Type B pancreatic cell (in vitro differentiated cells): Measurements from ENCODE around the gene CCZ1. TPM values are rescaled to one million over a fixed set of nuclear protein-coding genes. Genes with fewer than 3 reads are reported as not detected.
"Not testable (repeated sequence)": the region's sequence is repeated elsewhere in the genome, so short reads cannot be mapped to it uniquely, and the experiment has no call there.

Experiments used
- DNase-seq: peaks from one replicate; pipeline ENCODE4 v3.0.0; 2021; ENCODE audit warnings: mixed read lengths; ENCODE audit not compliant: unreplicated experiment; ENCODE audit errors: extremely low spot score
- H3K27ac Mint-ChIP-seq: 2 replicates; pipeline ENCODE4 v1.8.0; 2021; ENCODE audit warnings: mild to moderate bottlenecking, mixed read lengths
- H3K27me3 Mint-ChIP-seq: 2 replicates; pipeline ENCODE4 v1.8.0; 2021; ENCODE audit warnings: mixed read lengths
- H3K36me3 Mint-ChIP-seq: 2 replicates; pipeline ENCODE4 v1.8.0; 2021; ENCODE audit warnings: mixed read lengths
- H3K4me1 Mint-ChIP-seq: one replicate; pipeline ENCODE4 v1.8.0; 2021; ENCODE audit warnings: mixed read lengths; ENCODE audit not compliant: unreplicated experiment
- H3K4me3 Mint-ChIP-seq: 2 replicates; pipeline ENCODE4 v1.8.0; 2021; ENCODE audit warnings: mild to moderate bottlenecking, mixed read lengths
- H3K9me3 Mint-ChIP-seq: 2 replicates; pipeline ENCODE4 v1.8.0; 2021; ENCODE audit warnings: mixed read lengths
- CTCF ChIP-seq: fragments of 200-600 bp; sonication (generic); conservative IDR thresholded peaks from 2 replicates; pipeline ENCODE4 v1.5.0; 2021; ENCODE audit warnings: antibody characterized with exemption, mild to moderate bottlenecking
- total RNA-seq: library from RNA; stranded (reverse); gene quantifications from 2 replicates; pipeline ENCODE4 v1.2.1, GENCODE V29; 2021; ENCODE audit warnings: low replicate concordance

Gene CCZ1
- total RNA-seq, 1 donor from 2014 or later, result 82.6 TPM

- no peak for TF ChIP-seq CTCF
- Mint-ChIP-seq H3K4me3 (no peak overlapping the region), H3K4me1 (peaks cover under 1% of the 10 kb centered on the region), H3K9me3 (no peaks in the 10 kb centered on the region), H3K27ac (no peak overlapping the region), H3K36me3 (no peaks in the 10 kb centered on the region), H3K27me3 (peaks cover 18% of the 10 kb centered on the region)
- no peak for DNase-seq
Measured at GRCh38 chr7:5867060-5867459, 31.5 kb upstream of the CCZ1 start.

DNA sequence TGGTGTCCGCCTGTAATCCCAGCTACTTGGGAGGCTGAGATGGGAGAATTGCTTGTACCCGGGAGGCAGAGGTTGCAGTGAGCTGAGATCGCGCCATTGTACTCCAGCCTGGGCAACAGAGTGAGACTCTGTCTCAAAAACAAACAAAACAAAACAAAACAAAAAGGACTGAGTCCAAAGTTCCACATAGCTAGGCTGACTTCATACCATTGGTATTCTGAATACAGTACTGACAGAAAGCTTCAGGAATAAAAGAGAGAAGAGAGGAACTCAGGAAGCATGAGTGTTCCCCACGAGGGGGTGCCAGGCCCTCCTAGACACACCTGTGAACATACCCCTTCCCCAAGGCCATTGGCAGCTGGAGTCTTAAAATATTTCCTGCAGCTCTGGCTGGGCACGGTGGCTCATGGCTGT is 29.6 kb upstream of the CCZ1 start:
- not testable (repeated sequence) for H3K9me3 Mint-ChIP-seq, DNase-seq, H3K27ac Mint-ChIP-seq, H3K4me1 Mint-ChIP-seq, H3K4me3 Mint-ChIP-seq, H3K36me3 Mint-ChIP-seq, H3K27me3 Mint-ChIP-seq

DNA sequence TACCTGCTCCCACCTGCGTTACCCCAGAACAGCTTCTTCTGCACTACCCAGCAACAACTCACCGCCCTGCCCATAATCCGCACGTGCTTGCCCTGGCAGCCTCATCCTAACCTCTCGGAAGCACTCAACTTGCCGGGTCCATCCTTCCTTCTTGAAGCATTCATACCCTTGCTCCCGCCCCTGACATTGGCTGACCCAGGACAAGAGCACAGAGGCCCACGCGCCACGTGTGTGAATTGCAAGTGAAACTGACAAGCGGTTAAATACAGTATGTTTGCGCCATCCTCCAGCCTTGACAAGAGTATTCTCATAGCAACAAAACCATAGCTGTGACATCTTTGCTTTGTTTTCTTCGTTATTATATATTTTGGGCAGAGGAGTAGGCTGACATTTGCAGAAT is 28.8 kb upstream of the CCZ1 start:
- DNase-seq, result no peak
- TF ChIP-seq CTCF, result no peak
- Mint-ChIP-seq H3K4me1 (peaks cover 5% of the 10 kb centered on the region), H3K36me3 (no peaks in the 10 kb centered on the region), H3K4me3 (no peak overlapping the region), H3K27ac (no peak overlapping the region), H3K27me3 (peaks cover 10% of the 10 kb centered on the region), H3K9me3 (no peaks in the 10 kb centered on the region)

DNA sequence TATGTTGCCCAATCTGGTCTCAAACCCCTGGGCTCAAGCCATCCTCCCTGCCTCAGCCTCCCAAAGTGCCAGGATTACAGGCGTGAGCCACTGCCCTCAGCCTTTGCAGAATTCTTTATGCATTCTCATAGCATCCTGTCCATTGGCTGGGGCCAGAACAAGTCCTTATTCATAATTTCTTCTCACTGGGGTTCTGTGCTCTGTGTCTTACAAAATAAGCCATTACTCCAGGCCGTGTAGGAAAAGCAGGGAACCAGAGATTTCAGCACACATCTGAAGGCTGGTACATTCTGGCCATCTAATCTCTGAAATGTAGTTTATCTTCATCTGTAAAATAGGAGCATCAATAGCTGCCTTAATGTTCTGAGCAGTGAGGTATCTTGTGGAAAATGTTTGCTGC is 28.2 kb upstream of the CCZ1 start:
- TF ChIP-seq CTCF, result no peak
- DNase-seq, result no peak
- no peak overlapping the region for H3K4me3 Mint-ChIP-seq
- no peak overlapping the region for H3K27ac Mint-ChIP-seq
- no peaks in the 10 kb centered on the region for H3K36me3 Mint-ChIP-seq
- H3K9me3 Mint-ChIP-seq, result no peaks in the 10 kb centered on the region
- peaks cover 5% of the 10 kb centered on the region for H3K4me1 Mint-ChIP-seq
- H3K27me3 Mint-ChIP-seq, result peaks cover 5% of the 10 kb centered on the region

DNA sequence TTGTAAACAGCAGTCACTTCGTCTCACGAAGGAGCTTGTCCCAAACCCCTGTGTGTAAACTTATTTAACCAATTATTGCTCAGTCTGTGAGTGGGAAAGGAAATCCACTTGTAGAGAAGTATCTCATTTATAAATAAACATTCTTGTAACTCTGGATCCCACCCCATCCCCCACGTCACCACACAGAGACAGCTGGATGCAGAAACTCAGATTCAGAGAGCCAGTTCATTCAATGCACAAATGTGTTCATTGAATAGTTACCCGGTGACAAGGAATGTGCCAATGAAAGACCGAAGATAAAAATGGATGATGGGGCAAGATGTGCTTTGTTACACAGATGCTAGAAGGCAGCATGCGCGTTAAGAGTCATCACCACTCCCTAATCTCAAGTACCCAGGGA is 26.2 kb upstream of the CCZ1 start:
- no peak for DNase-seq
- TF ChIP-seq CTCF, result no peak
- Mint-ChIP-seq H3K9me3 (no peaks in the 10 kb centered on the region), H3K4me1 (peaks cover 5% of the 10 kb centered on the region), H3K4me3 (no peak overlapping the region), H3K27me3 (no peaks in the 10 kb centered on the region), H3K27ac (no peak overlapping the region), H3K36me3 (no peaks in the 10 kb centered on the region)

DNA sequence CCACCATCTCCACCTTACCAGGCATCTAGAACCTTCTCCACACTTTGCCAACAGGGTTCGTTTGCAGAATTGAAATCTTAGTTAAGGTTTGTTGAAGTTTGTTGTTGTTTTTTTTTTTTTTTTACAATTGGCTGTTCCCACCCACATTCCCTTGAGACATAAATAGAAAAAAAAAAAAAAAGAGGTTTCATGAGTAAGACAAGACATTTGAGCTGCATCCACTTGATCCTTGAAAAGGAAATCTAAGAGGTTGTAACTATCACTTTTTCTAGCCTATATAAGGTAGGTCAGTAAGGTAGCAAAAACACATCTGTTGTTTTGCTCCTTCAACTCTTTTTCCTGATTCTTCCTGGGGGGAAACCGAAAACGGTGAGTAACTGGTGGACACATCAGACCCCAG is 18.9 kb upstream of the CCZ1 start:
- not testable (repeated sequence) for H3K4me3 Mint-ChIP-seq, H3K27ac Mint-ChIP-seq, H3K4me1 Mint-ChIP-seq, DNase-seq, H3K9me3 Mint-ChIP-seq, H3K27me3 Mint-ChIP-seq, H3K36me3 Mint-ChIP-seq

- H3K4me3 Mint-ChIP-seq, H3K4me1 Mint-ChIP-seq, DNase-seq, H3K27me3 Mint-ChIP-seq, H3K9me3 Mint-ChIP-seq, H3K36me3 Mint-ChIP-seq, H3K27ac Mint-ChIP-seq: not testable (repeated sequence)
Measured at GRCh38 chr7:5880106-5880505, 18.4 kb upstream of the CCZ1 start.

GRCh38 chr7:5884431-5884830 is 14.1 kb upstream of the CCZ1 start:
- H3K36me3 Mint-ChIP-seq, H3K27ac Mint-ChIP-seq, H3K4me3 Mint-ChIP-seq, H3K27me3 Mint-ChIP-seq, H3K4me1 Mint-ChIP-seq, H3K9me3 Mint-ChIP-seq, DNase-seq: not testable (repeated sequence)

DNA sequence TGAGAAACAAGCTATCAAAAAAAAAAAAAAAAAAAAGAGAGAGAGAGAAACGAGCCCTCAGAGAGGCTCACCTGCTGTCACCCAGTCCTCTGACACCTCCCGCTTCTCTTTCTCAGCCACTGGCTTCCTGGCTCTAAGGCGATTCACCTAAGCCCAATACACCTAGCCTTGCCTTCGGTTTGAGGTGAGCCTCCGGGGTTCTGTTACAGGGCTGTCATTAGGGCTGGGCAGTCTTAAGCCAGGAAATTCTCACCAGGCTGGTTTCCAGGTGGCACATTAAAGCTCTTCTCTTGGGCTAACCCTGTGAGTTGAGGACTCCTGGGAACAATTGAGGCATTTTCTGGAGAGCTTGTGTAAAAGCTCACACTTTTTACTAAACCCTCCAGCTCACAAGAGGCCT is 10.5 kb upstream of the CCZ1 start:
- not testable (repeated sequence) for H3K4me1 Mint-ChIP-seq, H3K36me3 Mint-ChIP-seq, DNase-seq, H3K27me3 Mint-ChIP-seq, H3K27ac Mint-ChIP-seq, H3K9me3 Mint-ChIP-seq, H3K4me3 Mint-ChIP-seq

DNA sequence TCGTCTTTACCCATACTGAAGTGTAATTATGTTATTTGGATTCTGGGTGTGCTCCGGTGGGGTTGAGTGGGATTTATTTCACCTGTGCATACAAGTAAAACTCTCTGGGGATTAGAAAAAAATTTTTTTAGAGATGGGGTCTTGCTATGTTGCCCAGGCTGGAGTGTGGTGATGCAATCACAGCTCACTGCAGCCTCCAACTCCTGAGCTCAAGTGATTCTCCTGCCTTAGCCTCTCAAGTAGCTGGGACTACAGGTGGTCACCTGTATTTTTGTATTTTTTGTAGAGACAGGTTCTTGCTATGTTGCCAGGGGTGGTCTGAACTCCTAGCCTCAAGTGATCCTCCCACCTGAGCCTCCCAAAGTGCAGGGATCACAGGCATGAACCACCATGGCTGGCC is 8.3 kb upstream of the CCZ1 start:
- not testable (repeated sequence) for H3K36me3 Mint-ChIP-seq, H3K4me3 Mint-ChIP-seq, H3K4me1 Mint-ChIP-seq, H3K27me3 Mint-ChIP-seq, H3K27ac Mint-ChIP-seq, H3K9me3 Mint-ChIP-seq, DNase-seq
